SIG-M5 treated with dmso at 0.1 percent for 504 hours (cell line): ENCODE measurements around the gene DYNLT5.
"Not testable (repeated sequence)": the region's sequence is repeated elsewhere in the genome, so short reads cannot be mapped to it uniquely, and the experiment has no call there.

ENCODE experiments used
- DNase-seq: peaks from one replicate; lab custom pipeline; 2025; ENCODE audit not compliant: unreplicated experiment; lab: John Stamatoyannopoulos, UW

Gene DYNLT5

GRCh38 chr1:66785800-66786199 lies 33.5 kb downstream of the DYNLT5 start:
- DNase-seq = not testable (repeated sequence)

GRCh38 chr1:66787641-66788040 lies 35.4 kb downstream of the DYNLT5 start:
- DNase-seq = no peak

GRCh38 chr1:66788231-66788939 lies 36.1 kb downstream of the DYNLT5 start:
- DNase-seq = no peak

DNA sequence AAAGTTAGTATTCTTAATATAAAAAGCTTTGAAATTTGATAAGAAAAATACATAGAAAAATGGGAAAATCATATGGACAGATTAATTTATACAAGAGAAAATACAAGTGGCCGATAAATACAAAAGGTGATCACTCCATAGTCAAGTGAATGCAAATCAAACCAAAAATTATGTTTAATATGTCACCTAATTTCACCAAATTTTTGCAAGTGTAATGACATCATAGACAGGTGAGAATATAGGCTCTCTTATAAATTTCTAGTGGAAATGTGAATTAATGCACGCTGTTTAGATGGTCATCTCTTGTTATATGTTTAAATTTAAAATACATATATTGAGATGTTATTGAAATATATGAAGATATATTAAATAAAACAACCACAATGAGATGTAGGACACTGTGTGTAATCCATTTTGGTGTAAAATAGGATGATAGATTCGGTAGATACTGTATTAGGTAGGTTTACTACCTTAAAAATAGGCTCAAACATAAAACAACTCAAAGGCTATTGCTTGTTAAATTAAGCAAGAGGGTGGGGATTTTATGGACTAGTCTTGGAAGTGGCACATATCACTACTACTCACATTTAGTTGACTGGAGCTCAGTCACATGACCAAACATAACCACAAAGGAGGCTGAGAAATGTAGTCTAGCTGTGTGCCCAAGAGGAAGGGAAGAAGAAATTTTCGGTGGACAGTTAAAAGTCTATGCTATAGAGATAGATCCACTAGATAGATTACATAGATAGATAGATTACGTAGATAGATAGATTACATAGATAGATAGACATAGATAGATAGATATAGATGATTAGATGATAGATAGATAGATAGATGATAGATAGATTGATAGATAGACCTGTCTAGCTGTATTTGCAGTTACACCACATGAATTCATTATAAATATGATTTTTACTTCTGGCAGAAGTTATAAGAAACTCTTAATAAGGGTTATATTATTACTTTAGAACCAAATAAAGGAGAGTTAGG lies 39.7 kb downstream of the DYNLT5 start:
- no peak for DNase-seq

GRCh38 chr1:66795839-66796238 lies 43.6 kb downstream of the DYNLT5 start:
- not testable (repeated sequence) for DNase-seq

DNA sequence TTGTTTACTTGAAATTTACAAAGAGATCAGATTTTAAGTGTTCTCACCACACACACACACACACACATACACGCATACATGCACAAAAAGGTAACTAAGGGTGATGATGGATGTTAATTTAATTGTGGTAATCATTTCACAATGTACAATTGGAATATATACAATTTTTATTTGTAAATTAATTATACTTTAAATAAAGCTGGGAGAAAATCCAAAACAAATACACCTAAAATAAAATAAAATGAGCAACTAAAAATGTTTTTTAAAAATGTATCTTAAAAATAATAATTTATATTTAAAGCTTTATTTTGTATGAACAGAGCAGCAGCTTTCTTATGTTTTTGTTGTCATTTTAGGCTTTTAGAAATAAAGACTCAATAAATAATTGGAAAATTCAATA lies 57.0 kb downstream of the DYNLT5 start:
- no peak for DNase-seq

DNA sequence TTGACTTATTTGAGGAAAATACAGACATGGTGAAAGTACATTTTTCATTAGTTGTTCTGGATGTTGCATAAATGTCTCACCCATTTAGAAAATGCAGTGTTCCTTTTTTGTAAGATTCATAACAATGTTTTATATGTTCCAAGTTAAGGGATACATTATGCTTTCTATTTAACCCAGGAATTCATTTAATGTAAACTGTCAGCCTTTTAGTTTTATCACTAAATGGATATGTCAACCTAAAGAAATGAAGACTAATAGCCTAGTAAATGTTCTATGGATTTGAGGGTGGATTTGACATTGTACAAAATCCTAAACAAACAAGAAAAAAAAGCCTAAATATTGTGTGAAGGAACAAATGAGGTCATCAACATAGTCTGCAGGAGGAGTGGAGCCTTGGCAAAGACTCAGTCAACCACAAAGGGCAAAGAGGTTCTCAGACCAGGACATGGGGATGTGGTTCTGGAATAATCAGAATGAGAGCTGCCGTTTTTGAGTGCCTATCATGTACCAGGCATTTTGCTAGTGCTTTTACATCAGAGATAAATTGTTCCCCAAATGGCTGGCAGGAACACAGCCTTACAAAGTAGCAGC lies 57.6 kb downstream of the DYNLT5 start:
- DNase-seq = no peak

- DNase-seq = no peak
These were observed 72.5 kb downstream of the DYNLT5 start for GRCh38 chr1:66824771-66825170.
